ENCODE data around the gene SMG1. TPM values are rescaled to one million over a fixed set of nuclear protein-coding genes. Genes with fewer than 3 reads are reported as not detected.

SMG1 gene
- total RNA-seq, 1 experiment from 2014 or later: 96.4 TPM

DNA sequence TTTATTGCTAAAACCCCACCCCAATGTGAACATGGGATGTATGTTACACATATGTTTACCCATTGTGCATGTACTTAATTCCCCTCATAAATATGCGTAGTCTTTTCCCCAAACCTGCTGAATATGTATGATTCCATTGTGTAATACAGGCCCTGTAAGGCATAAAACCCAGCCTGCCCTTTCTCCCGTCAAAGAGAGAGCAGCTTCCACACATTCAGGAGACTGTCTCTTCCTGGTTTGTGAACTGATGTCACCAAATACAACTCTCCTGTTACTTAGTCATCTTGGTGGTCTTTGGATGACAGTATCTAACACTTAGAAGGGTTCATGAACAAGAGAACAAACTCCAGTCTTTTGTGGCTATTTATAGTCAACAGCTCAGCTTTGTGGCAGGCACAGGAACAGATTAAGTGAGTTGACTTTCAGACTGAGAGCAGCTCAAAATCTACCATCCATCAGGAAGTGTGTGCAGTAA, 32.9 kb upstream of the SMG1 start:
- Histone ChIP-seq H3K18ac (ENCODE audit: insufficient read length, low read depth, low read length) (no peak overlapping the region), H2AFZ (ENCODE audit: low read length) (no peak overlapping the region), H2BK120ac (ENCODE audit: low read depth, low read length, poor library complexity, severe bottlenecking) (no peak overlapping the region), H3K4me1 (ENCODE audit: insufficient read depth, low read length) (peaks cover 4% of the 10 kb centered on the region; the same call in 1 of the 2 replicates), H3T11ph (ENCODE audit: low read length) (no peak overlapping the region), H3K4ac (ENCODE audit: low read depth, low read length) (no peak overlapping the region), H4K8ac (replicated peaks; ENCODE audit: insufficient read length, low read depth, low read length) (no peak overlapping the region), H4K91ac (ENCODE audit: insufficient read length, low read depth, low read length) (no peak overlapping the region), H3K23ac (ENCODE audit: insufficient read length, low read depth, low read length) (no peak overlapping the region), H2BK12ac (ENCODE audit: insufficient read length, low read depth, low read length) (no peak overlapping the region), H2AK5ac (ENCODE audit: insufficient read length, low read length) (no peak overlapping the region), H3K9me3 (ENCODE audit: control insufficient read depth, low read depth, low read length) (no peaks in the 10 kb centered on the region), H3K27ac (ENCODE audit: insufficient read length, low read depth, low read length) (no peak overlapping the region), H3K79me1 (ENCODE audit: insufficient read depth, low read depth, low read length, poor library complexity, severe bottlenecking) (no peaks in the 10 kb centered on the region), H3K23me2 (ENCODE audit: insufficient read length, low read depth, low read length, poor library complexity, severe bottlenecking) (no peaks in the 10 kb centered on the region), H2BK20ac (ENCODE audit: low read depth, low read length, poor library complexity, severe bottlenecking) (no peak overlapping the region), H2BK5ac (ENCODE audit: insufficient read length, low read length) (no peak overlapping the region), H3K14ac (ENCODE audit: insufficient read depth, low read length) (no peak overlapping the region; the same call in 1 of the 2 replicates), H2BK15ac (ENCODE audit: low read depth, low read length) (no peak overlapping the region), H4K5ac (ENCODE audit: insufficient read length, low read depth, low read length) (no peak overlapping the region), H4K20me1 (ENCODE audit: control insufficient read depth, insufficient read depth, insufficient read length) (no peaks in the 10 kb centered on the region), H3K9ac (ENCODE audit: extremely low read depth, insufficient read length, low read length) (no peak overlapping the region), H3K56ac (ENCODE audit: insufficient read length, low read depth, low read length) (no peak overlapping the region), H3K79me2 (ENCODE audit: insufficient read depth, low read length) (no peaks in the 10 kb centered on the region), H3K4me2 (ENCODE audit: insufficient read depth, insufficient read length, low read length) (no peak overlapping the region), H3K27me3 (ENCODE audit: insufficient read depth, low read length) (no peaks in the 10 kb centered on the region)
- no peak overlapping the region for H3K4me3 Mint-ChIP-seq
- H3K4me1 Mint-ChIP-seq: peaks cover 12 to 16% of the 10 kb centered on the region in 2 experiments
- WGBS (ENCODE audit: extremely low coverage, insufficient read length, low lambda C conversion rate): no CpG with 5 or more reads among the region's 2 CpGs
- H3K36me3 Mint-ChIP-seq (ENCODE audit: insufficient read depth in 1 of 3, low read depth in 3 of 3): no peaks in the 10 kb centered on the region; a peak in 1 of 7 replicates
- DNase-seq: no peak
- no peak overlapping the region; a peak in 3 of 7 replicates for H3K27ac Mint-ChIP-seq
- no peak for TF ChIP-seq CTCF (conservative IDR thresholded peaks at IDR 0.05)
- H3K9me3 Mint-ChIP-seq: no peaks in the 10 kb centered on the region; a peak in 1 of 5 replicates
- no peaks in the 10 kb centered on the region; the same call in 1 of the 2 replicates for H3K27me3 Mint-ChIP-seq (ENCODE audit: low read depth)
